Lower leg skin (tissue), 4 donors: Measurements from ENCODE around the gene RAB40B. TPM values are rescaled to one million over a fixed set of nuclear protein-coding genes. Genes with fewer than 3 reads are reported as not detected.

Experiments used
- DNase-seq, 2 donors: peaks; one replicate each; pipeline ENCODE4 v3.0.0-alpha.2; 2019; ENCODE audit warnings: low spot score in 2 of 2
- H3K4me3 ChIP-seq: fragments of 200-600 bp; sonication (generic); 2 replicates; pipeline ENCODE4 v1.5.1; 2017; ENCODE audit warnings: mild to moderate bottlenecking, low read depth; ENCODE audit not compliant: poor library complexity, severe bottlenecking
- CTCF ChIP-seq, 3 donors: fragments of 450-650 bp; IDR thresholded peaks; one replicate each; pipeline ENCODE4 v1.5.1; 2016; ENCODE audit warnings: antibody characterized with exemption in 3 of 3, mild to moderate bottlenecking in 3 of 3, moderate library complexity in 2 of 3
- POLR2A ChIP-seq, 2 donors: fragments of 450-650 bp; IDR thresholded peaks; one replicate each; pipeline ENCODE4 v1.6.1; 2016 to 2017; ENCODE audit warnings: antibody characterized with exemption in 2 of 2, mild to moderate bottlenecking in 1 of 2, moderate library complexity in 1 of 2
- WGBS, 2 donors: methylation state at CpG; one replicate each; pipeline ENCODE4 v1.1.5; 2018; 5-methylcytosine and 5-hydroxymethylcytosine counted together
- intact Hi-C: fragments of 100-400 bp; cut with DNase I; formaldehyde crosslinking; loops from one replicate; pipeline ENCODE4 v1.15.0; 2023; ENCODE audit warnings: low total_unique reads
- total RNA-seq, 4 donors: library from RNA; depleted of rRNA; stranded (reverse); fragments of >200 nt; gene quantifications; one replicate each; pipeline ENCODE4 v1.1.0, GENCODE V29; 2016

RAB40B gene
- total RNA-seq, 4 donors from 2014 or later: 17.4 to 51.2 (median 27.0) TPM

GRCh38 chr17:82649501-82650261 lies 48.8 kb downstream of the RAB40B start:
- intact Hi-C loops: no loop called here
- no peak for DNase-seq
- TF ChIP-seq POLR2A (IDR thresholded peaks at IDR 0.05) (no peak), CTCF (IDR thresholded peaks at IDR 0.05) (no peak)
- no peak overlapping the region for H3K4me3 ChIP-seq
- WGBS, 2 donors: 87 to 88% methylated on average over 21 to 22 of the region's 22 CpGs

GRCh38 chr17:82648742-82649331 lies 49.7 kb downstream of the RAB40B start:
- TF ChIP-seq POLR2A (IDR thresholded peaks at IDR 0.05): no peak
- TF ChIP-seq CTCF (IDR thresholded peaks at IDR 0.05): no peak
- DNase-seq: peak; percentile 56 to 91
- no peak overlapping the region for H3K4me3 ChIP-seq
- intact Hi-C loops: no loop called here
- WGBS, 2 donors: 7 to 8% methylated on average over 19 to 20 of the region's 37 CpGs

- WGBS, 2 donors: 0% methylated on average over 30 of the region's 67 CpGs; no CpG with 5 or more reads in 1 of the 2 donors
- intact Hi-C loops: no loop called here
- no peak for TF ChIP-seq CTCF (IDR thresholded peaks at IDR 0.05)
- peak in 1 of 2 donors; percentile 71 for TF ChIP-seq POLR2A (IDR thresholded peaks at IDR 0.05)
- H3K4me3 ChIP-seq: peak within 1 kb of the TSS; percentile 83
- peak; percentile 89 to 98 for DNase-seq
Measured at GRCh38 chr17:82648165-82648668, 50.3 kb downstream of the RAB40B start, which contains the start of gene WDR45B. Gene WDR45B (minus strand): TSS chr17:82648444. CDS start chr17:82648340, 104 bp downstream.

DNA sequence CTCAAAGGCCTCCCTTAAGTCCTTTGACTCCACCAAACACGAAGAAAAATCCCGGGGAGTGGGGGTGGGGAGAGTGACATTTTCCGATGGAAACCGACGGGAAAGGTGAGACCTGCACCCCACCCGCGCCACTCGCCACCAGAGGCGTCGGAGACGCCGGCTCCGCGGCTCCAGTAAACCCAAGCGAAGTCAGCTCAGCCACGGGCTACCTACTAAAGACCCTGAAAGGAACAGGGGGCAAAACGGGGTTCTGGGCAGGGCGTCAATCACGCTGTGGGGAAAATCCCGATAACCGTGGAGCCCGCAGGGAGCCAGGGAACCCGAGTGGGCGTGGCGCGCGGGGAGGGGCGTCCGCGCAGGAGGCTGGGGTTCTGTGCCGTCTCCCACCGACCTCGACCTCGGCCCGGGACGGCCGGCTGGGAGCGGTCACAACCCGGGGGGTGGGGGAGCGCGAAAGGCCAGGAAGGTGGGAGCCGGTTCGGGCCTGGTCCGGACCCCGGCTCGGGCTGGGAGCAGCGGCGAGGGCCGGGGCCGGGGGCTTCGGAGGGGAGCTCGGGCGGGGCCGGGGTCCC lies 50.8 kb downstream of the RAB40B start:
- WGBS, 2 donors: 1 to 2% methylated on average over 28 to 53 of the region's 54 CpGs
- H3K4me3 ChIP-seq: peak overlapping the region; percentile 83
- intact Hi-C loops: no loop called here
- no peak for DNase-seq
- TF ChIP-seq CTCF (IDR thresholded peaks at IDR 0.05) (no peak), POLR2A (IDR thresholded peaks at IDR 0.05) (no peak)

DNA sequence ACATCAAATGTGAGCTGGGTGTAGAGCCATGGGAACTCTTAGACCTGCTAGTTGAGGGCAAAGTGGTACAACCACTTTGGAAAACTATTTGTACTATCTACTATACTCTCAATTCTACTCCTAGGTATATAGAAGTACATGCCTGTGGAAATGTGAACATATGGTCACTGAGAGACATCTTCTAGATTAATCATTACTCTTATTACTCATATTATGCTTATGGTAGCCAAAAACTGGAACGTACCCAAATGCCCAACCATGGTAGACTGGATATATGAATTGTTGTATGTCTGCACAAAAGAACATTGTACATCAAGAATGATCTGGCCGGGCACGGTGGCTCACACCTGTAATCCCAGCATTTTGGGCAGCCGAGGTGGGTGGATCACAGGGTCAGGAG lies 53.0 kb downstream of the RAB40B start:
- TF ChIP-seq CTCF (IDR thresholded peaks at IDR 0.05) (no peak), POLR2A (IDR thresholded peaks at IDR 0.05) (no peak)
- DNase-seq: no peak
- no peak overlapping the region for H3K4me3 ChIP-seq
- 91 to 94% methylated on average over 4 of the region's 4 CpGs for WGBS, 2 donors
- intact Hi-C loops: no loop called here
